Stimulated activated CD8-positive, alpha-beta memory T cell treated with anti-CD3 and anti-CD28 coated beads, Interleukin-4, amount 100 ng/mL, for 1 hour (primary cell): ENCODE measurements around the gene CIPC.
A peak's percentile ranks its signal among the peaks of the same experiment; 100 is the strongest.

Source experiments
- DNase-seq, 2 donors: peaks; one replicate each; pipeline ENCODE4 v3.0.0-alpha.2; 2020; ENCODE audit warnings: low read depth in 2 of 2, low spot score in 1 of 2

Gene CIPC

GRCh38 chr14:77124345-77125280, 26.6 kb downstream of the CIPC start:
- peak; percentile 17 to 29 for DNase-seq

DNA sequence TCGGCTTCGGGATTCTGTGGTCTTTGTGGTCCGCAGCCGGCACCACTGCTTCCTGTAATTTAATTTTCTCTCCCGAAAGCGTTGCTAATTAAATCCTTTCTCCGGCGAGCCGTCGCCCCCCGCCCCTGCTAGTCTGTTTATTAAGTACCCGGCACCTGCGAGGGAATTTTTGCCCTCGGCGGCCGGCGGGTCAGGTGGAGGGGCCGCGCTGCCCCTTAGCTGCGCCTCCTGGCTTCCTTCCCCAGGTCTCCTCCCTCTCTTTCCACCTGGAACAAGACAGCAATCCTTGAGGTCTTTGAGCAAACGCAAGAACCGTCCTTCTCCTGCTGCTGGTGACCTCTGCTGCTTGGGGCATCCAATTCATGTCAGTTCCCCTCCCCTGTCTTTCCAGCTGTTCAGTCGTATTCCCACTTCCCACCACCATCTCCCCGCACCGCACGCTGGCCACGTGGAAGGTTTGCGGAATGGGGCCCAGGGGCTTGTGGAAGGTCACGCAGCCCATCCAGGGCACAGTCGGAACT, 27.3 kb downstream of the CIPC start:
- no peak for DNase-seq

DNA sequence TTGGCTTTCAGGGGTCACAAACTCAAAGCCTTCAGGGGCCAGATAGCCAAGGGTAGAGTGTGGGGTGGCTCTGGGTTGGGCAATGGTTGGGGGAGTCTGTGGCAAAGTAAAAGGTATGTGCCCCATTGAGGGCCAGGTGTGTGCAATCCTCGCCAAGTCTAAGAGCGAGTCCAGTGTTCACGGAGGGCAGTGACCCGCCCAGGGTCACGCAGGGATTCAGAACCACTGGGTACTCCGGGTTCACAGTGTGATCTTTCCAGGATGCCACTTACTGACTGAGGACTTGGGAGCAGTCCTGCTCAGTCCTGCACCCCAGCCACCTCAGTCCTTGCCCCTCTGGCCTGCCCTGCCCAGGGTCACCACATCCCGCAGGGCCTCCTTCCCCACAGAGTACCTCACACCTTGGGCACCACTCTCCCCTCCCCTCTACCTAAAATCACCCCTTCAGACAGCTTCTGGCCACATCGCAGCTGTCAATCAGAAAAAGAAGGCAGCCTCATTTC, 27.8 kb downstream of the CIPC start:
- no peak for DNase-seq

- no peak for DNase-seq
Measured at GRCh38 chr14:77126461-77126990, 28.5 kb downstream of the CIPC start.

DNA sequence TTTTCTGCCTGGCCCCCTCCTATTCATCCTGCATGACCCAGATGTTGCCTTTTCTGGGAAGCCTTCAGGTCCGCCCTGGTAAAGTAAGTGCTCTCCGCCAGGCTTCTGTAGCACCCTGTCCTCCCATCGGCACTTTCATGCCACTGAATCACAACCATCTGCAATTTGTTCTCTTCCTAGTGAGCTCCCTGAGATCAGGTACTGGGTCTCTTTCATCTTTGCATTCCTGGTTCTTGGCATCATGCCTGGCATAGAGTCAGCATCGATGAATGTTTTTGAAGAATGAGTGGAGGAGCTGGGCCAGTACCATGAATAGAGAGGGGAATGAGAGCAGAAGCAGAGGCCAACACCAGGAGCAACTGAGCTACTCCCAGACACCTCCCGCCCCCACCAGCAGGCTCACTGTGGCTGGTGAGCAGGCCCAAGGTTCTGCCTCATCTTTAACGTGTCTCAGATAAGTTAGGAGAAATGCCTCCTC, 30.4 kb downstream of the CIPC start:
- DNase-seq = no peak

DNA sequence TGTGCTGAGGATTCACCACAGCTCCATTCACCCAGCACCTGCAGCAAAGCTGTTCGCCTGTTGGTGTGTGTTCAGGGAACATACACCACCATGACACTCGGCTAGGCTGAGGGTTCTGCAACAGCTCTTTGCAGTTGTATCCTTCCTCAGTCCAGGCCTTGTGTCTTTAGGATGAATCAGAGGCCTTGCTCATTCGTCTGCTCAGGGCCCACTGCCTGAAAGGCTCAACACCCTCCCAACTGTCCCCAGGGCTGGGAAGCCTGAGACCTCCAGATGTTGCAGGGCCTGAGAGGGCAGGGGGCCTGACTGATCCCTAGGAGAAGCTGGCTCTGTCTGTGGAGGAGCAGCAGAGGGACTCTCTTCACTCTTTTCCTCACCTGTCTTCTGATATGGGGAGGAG, 32.3 kb downstream of the CIPC start:
- DNase-seq = no peak

DNA sequence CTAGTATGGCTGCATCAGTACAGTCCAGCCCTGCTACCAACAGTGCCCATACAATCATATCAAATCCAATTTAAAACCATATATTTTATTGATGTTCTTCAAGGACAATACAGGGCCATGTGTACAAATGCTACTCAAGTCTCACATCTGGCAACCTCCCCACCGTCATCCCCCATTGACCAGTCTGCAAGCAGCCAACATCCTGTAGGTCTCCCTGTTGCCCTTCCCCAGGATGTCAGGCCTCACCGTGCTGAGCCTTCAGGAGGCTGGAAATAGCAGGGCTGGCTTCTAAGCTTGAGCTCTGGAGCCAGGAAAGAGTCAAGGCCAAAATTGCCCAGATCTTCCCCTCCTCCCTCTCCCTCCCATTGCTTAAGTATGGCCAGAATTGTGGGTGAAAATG, 33.1 kb downstream of the CIPC start:
- no peak for DNase-seq

DNA sequence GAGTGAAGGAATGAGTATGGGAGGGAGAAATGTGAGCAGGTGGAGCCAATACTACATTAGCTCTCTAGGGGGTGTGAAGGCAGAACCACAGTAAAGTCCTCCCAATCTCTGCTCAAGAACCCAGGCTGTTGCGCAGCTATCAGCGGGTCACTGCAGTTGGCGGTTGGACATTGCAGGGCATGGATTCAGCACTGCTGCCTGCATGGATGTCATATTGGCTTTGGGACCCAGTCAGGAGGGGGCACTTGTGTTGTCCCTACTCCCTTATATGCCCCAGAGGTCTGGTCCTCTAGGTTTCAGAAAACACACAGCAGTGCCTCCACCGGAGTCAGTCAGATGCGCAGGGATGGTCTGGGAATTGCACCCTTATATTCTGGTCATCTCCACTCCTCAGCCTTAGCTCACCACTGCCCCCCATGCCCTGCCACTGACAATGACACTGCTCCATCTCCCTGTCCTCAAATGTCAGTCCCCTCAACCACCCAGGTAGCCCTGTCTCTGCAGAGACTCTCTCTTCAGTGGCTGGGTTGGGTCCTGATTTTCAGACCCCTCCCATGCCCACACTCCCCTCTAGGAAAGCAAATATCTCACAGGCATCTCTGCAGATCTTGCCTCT, 33.9 kb downstream of the CIPC start:
- DNase-seq = no peak

DNA sequence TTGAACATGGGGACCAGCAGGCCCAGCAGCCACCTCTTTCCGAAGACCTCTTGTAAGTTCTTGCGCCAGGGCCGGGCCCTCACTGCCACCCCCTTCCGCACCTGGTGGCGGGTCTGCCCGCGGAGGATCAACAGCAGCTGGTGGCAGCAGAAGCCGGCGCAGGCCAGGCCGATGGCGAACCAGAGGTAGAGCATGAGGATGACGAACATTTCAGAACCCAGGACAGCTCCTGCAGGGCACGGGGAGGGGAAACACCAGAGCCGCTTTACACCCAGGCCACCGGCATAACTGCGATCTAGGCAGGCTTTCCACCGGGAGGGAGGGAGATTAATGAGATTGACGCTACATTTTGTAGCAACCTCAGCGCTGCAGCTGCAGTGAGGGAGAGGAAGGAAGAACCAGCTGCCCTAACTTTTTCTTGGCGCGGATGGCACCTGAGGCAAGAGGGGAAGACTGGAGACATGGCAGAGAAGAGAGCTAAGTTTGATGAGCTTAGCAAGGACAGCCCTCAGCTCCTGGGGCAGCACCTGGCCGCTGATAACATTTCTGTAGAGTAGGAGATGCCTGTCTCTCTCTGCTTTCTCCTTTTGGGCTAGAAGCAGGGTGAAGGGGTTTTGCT, 35.8 kb downstream of the CIPC start:
- no peak for DNase-seq

DNA sequence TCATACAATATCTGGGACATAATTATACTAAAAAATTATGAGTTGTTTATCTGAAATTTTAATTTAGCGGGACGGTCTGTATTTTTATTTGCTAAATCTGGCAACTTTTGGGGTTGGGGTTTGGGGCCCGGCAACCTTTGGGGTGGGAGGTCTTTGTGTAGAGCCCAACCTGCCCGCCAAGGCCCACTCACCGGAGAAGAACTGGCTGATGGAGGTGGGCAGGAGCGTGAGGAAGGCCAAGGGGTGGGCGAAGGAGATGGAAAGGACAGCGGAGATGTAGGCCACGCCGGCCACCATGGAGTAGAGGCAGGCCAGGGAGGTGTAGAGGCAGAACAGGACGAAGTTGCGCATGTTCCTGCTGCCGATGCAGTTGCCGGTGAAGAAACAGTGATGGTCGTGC, 41.0 kb downstream of the CIPC start:
- no peak for DNase-seq

GRCh38 chr14:77139540-77140358, 41.7 kb downstream of the CIPC start:
- no peak for DNase-seq

- no peak for DNase-seq
Measured at GRCh38 chr14:77140359-77141213, 42.5 kb downstream of the CIPC start.

DNA sequence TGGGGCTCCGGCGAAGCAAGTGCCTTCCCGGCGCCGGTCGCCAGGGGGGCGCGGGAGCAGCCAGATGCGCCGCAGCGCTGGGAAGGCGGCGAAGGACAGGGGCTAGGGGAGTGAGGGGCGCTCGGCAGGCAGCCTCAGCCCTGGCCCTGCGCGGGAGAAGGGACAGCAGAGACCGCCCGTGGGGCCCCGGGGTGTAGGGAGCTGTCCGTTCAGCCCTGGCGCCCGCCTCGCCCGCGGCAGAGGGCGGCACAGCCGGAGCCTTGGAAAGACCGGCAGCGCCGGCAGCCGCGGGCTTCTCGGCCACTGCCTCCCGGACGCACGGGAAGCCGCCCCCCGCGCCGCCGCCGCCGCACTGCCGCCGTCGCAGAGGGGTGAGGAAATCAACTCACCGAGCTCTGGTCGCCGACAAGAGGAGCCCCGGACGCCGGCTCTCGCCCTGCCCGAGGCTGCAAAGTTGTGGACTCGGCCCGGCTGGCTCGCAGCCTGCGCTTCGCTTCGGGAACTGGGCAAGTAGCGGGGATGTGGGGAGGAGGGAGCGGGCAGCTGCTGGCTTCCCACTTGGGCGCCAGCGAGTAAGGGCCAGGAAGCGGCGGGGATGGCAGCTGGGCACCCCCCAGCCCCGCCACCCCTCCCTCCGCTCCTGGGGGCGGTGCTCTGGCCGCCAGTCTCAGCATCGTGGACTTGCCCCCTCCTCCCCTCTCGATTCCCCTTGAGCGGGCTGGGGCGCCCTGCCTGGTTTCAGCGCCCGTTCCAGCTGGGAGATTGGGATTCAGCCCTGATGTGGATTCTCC, 43.4 kb downstream of the CIPC start, which contains the start of gene ZDHHC22:
Gene ZDHHC22 (minus strand): TSS at position 578 of the 791 bp plus-strand sequence. CDS start 2,053 bp downstream, outside the sequence.
- DNase-seq = no peak

- no peak for DNase-seq
Measured at GRCh38 chr14:77142005-77142800, 44.1 kb downstream of the CIPC start.

GRCh38 chr14:77143071-77143470, 45.0 kb downstream of the CIPC start:
- no peak for DNase-seq

- no peak for DNase-seq
Measured at GRCh38 chr14:77144412-77145115, 46.5 kb downstream of the CIPC start.
